Stimulated activated CD4-positive, alpha-beta T cell treated with anti-CD3 and anti-CD28 coated beads, TNF-alpha, amount 100 ng/mL, for 48 hours (primary cell): ENCODE measurements around the gene EXOC4.

Source experiments
- DNase-seq, 3 donors: peaks; one replicate each; pipeline ENCODE4 v3.0.0-alpha.2; 2020; ENCODE audit warnings: low read depth in 3 of 3

EXOC4 gene

GRCh38 chr7:133672866-133673265, 420.0 kb downstream of the EXOC4 start:
- no peak for DNase-seq

GRCh38 chr7:133674079-133674763, 421.3 kb downstream of the EXOC4 start:
- no peak for DNase-seq

- no peak for DNase-seq
These were observed 422.8 kb downstream of the EXOC4 start for GRCh38 chr7:133675510-133676218.

- DNase-seq = no peak
These were observed 424.0 kb downstream of the EXOC4 start for GRCh38 chr7:133676805-133677370.

GRCh38 chr7:133678137-133678814, 425.4 kb downstream of the EXOC4 start:
- no peak for DNase-seq

- DNase-seq = no peak
These were observed 427.1 kb downstream of the EXOC4 start for GRCh38 chr7:133679977-133680376.

GRCh38 chr7:133681529-133681928, 428.7 kb downstream of the EXOC4 start:
- no peak for DNase-seq

- no peak for DNase-seq
These were observed 429.7 kb downstream of the EXOC4 start for GRCh38 chr7:133682364-133683181.

- no peak for DNase-seq
These were observed 430.2 kb downstream of the EXOC4 start for GRCh38 chr7:133683182-133683454.

- DNase-seq = no peak
These were observed 435.8 kb downstream of the EXOC4 start for GRCh38 chr7:133688483-133689239.

- DNase-seq = no peak
These were observed 437.9 kb downstream of the EXOC4 start for GRCh38 chr7:133690740-133691139.

- no peak for DNase-seq
These were observed 439.1 kb downstream of the EXOC4 start for GRCh38 chr7:133691727-133692610.

GRCh38 chr7:133693281-133693680, 440.4 kb downstream of the EXOC4 start:
- DNase-seq = no peak

- DNase-seq = no peak
These were observed 443.2 kb downstream of the EXOC4 start for GRCh38 chr7:133696056-133696455.

- no peak for DNase-seq
These were observed 444.7 kb downstream of the EXOC4 start for GRCh38 chr7:133697585-133697984.

- DNase-seq = no peak
These were observed 445.2 kb downstream of the EXOC4 start for GRCh38 chr7:133698127-133698526.

GRCh38 chr7:133699386-133699785, 446.5 kb downstream of the EXOC4 start:
- no peak for DNase-seq

GRCh38 chr7:133702078-133702477, 449.2 kb downstream of the EXOC4 start:
- no peak for DNase-seq

- DNase-seq = no peak
These were observed 450.1 kb downstream of the EXOC4 start for GRCh38 chr7:133702960-133703359.

- no peak for DNase-seq
These were observed 450.7 kb downstream of the EXOC4 start for GRCh38 chr7:133703547-133703946.
